ENCODE measurements around the gene UBAC1.
"Not testable (repeated sequence)": the region's sequence is repeated elsewhere in the genome, so short reads cannot be mapped to it uniquely, and the experiment has no call there.

Gene UBAC1

DNA sequence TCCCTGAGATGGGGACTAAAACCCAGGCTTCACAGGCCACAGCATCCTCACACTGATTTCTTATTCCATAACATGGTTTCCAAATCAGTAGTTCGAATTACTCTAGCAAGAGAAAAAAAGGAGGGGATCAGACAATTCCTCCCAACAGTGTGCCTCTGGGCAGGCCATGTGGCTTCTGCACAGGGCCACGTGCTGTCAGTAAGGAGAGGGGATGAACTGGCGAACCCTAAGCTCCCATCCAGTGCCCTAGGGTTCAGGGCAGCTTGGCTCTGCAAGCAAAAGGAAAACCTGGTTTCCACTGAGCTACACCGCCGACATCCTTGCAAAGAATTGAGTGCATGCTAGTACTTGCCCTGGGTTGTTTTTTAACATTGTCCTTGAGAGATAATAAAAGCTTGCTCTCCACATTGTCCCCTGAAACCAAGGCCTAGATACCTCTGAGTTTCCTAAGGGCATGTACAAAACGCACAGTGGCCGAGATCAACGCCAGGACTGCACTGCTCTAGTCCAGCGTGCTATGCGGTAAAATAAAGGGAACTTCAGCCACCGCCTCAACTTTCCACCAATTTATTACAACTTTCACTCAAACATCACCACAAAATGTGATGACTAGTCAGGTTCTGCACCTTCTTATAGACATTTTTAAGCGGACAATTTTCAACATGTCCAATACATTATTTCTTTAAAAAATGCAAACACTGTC lies 58.4 kb downstream of the UBAC1 start:
- DNase-seq (ENCODE audit: low spot score) (no peak), FAIRE-seq (no peak)

DNA sequence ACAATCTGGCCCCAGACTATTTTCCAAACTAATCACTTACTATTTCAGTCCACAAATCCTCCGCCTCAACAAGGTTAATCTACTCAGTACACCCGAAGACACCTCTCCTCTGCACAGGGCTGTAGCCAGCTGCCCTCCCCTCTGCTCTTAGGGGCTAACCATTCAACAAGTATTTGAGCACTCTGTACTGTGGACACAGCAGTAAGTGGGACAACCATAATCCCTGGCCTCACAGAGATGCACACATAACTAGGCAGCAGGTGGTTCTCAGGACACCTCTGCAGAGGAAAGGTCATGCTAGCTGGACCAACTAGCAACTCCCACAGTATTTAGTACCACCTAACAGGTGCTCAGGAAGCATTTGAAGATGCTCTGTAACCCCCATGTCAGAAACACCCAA lies 59.3 kb downstream of the UBAC1 start:
- DNase-seq (ENCODE audit: low spot score), result no peak
- no peak for FAIRE-seq

DNA sequence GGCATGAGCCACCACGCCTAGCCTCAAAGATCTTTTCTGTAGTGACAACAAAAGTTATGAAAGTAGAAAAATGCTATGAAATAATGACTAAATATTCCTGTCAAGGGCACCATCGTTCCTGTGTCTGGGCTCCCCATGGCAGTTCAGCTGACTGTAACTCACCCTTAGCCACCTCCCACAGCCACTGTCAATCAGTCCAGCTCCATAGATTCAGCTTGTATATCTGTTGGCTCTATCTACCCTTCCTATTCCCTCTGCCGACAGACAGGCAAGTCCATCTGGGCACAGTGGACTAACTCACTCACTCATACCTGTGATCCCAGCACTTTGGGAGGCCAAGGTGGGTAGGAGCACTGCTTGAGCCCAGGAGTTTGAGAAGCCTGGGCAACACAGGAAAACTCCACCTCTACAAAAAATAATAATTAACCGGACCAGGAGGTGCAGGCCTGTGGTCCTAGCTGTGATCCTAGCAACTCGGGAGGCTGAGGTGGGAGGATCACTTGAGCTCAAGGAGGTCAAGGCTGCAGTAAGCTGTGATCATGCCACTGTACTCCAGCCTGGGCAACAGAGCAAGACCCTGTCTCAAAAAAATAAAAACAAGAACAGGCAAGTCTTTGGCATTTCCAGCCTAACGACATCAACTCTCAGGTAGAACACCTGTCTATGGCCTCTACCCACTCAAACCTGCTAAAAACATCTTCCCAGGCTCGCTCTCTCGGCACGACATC lies 60.0 kb downstream of the UBAC1 start:
- no peak for FAIRE-seq
- no peak for DNase-seq (ENCODE audit: low spot score)

DNA sequence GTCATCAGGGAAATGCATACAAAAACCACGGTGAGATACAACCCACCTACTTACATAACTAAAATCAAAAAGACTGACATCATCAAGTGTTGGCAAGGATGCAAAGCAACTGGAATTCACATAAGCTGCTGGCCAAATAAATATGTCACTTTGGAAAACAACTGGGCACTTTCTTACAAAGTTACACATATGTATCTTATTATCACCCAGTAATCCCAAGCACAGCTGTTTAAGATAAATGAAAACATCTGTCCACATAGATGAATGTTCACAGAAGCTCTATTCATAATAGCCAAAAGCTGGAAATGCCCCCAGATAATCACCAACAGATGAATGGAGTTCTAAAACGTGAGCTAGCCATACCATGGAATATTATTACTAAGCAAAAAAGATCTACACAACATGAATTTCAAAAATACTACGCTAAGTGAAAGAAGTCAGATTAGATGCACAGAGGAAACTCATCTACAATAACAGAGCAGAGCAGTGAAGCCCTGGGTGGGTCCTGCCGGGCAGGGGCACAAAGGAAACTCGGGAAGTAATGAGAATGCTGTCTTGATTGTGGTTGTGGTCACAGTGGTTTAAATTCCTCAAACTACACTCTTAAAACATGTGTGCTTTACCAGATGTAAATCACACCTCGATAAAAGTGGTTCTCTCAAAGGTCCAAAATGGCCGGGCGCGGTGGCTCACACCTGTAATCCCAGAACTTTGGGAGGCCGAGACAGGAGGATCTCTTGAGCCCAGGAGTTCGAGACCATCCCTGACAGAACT lies 62.4 kb downstream of the UBAC1 start:
- DNase-seq (ENCODE audit: low spot score), result no peak
- FAIRE-seq, result no peak

DNA sequence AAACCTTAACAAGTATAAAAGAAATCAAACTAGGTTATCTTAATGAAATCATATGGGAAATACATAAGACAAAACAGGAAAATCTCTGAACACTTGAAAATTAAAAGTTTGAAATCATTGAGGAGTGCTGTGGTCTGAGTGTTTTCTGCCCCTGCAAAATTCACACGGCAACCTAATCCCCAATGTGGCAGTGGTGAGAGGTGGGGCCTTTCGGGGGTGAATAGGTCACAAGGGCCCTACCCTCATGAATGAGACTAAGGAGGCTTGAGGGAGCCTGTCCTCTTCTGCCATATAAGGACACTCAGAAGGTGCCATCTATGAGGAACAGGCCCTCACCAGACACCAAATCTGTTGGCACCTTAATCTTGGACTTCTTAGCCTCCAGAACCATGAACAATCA lies 64.5 kb downstream of the UBAC1 start:
- no peak for FAIRE-seq
- DNase-seq (ENCODE audit: low spot score), result no peak

DNA sequence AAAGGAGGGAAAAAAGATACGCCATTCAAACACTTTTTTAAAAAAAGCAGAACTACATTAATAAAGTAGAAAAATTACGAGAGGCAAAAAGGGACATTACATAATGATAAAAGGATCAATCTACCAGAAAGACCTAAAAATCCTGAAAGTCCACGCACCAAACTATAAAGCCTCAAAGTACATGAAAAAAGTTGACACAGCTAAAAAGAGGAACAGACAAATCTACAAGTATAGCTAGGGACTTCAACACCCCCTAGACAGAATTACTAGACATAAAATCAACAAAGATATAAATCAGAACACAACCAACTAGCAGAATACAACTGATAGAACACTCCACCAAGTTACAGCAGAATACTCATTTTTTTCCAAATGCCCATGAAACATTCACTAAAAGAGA lies 65.0 kb downstream of the UBAC1 start:
- no peak for FAIRE-seq
- DNase-seq (ENCODE audit: low spot score), result no peak

DNA sequence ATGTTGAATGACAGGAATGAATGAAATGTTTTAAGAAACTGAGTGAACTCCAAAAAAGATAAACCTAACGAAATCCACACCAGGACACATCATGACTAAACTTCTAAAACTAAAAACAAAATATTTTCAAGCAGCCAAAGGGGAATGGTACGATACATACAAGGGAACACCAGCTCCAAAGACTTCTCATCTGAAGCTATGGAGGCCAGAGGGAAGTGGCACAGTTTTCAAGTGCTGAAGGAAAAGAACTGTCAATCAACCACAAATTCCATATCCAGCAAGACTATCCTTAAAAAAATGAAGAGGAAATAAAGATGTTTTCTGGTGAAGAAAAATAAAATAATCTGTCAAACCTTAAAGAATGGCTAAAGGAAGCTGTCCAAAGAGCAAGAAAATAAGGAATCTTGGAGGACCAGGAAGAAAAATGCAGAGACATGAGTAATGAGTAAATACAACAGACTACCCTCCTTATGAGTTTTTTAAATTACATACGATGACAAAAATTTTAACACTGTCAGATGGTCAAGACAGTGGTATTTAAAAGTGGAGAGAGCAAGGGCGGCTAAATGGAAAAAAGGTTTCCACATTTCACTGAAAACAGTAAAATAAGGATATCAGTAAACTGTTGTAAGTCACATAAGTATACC lies 65.8 kb downstream of the UBAC1 start:
- no peak for DNase-seq (ENCODE audit: low spot score)
- FAIRE-seq, result no peak

DNA sequence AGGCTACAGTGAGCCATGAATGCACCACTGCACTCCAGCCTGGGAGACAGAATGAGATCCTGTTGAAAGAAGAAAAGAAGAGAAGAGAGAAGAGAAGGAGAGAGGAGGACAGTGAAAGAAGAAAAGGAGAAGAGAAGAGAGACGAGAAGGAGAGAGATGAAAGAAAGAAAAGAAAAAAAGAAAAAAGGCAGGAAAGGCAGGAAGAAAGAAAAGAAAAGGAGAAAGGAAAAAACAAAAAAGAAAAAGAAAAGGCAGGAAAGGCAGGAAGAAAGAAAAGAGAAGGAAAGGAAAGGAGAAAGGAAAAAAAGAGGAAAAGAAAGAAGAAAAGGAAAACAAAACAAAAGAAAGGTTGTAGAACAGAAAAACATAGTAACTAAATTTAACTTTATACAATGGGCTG lies 68.1 kb downstream of the UBAC1 start:
- DNase-seq (ENCODE audit: low spot score), result no peak
- no peak for FAIRE-seq

DNA sequence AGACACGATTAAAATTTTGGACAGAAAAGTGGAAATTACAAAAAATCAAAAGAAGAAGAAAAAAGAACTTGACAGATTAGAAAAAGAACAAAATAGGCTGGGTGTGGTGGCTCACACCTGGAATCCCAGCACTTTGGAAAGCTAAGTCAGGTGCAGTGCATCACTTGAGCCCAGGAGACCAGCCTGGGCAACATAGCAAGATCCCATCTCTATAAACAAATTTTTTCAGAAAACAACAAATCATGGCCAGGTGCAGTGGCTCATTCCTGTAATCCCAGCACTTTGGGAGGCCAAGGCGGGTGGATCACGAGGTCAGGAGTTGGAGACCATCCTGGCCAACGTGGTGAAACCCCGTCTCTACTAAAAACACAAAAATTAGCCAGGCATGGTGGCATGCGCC lies 68.8 kb downstream of the UBAC1 start:
- not testable (repeated sequence) for DNase-seq (ENCODE audit: low spot score); FAIRE-seq

DNA sequence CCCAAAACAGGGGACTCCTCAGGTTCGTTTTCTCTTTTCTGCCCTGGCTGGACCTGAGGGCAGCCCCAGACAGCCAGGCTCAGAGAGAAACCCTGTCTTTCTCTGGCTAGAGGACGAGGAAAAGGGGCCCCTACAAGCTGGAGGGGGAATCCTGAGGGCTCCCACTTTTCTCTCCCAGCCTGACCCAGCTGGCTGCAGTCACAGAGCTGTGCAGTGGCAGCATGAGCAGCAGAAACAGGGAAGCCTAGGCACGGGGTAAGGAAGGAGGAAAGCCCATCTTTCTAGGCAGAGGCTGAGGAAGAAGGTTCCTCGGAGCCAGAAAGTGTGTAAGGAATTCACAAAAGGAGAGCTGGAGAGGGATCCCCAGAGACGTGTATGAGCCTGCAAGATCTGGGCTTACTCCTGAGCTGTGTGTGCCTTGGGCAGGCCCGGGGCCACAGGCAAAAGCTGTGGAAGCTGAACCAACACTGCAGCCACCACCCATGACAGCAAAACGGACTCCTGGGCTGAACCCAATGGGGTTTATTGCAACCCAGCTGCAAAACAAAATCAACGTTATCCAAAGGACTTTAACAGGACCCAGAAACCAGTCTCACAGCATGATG lies 70.0 kb downstream of the UBAC1 start:
- FAIRE-seq (no peak), DNase-seq (ENCODE audit: low spot score) (no peak)

DNA sequence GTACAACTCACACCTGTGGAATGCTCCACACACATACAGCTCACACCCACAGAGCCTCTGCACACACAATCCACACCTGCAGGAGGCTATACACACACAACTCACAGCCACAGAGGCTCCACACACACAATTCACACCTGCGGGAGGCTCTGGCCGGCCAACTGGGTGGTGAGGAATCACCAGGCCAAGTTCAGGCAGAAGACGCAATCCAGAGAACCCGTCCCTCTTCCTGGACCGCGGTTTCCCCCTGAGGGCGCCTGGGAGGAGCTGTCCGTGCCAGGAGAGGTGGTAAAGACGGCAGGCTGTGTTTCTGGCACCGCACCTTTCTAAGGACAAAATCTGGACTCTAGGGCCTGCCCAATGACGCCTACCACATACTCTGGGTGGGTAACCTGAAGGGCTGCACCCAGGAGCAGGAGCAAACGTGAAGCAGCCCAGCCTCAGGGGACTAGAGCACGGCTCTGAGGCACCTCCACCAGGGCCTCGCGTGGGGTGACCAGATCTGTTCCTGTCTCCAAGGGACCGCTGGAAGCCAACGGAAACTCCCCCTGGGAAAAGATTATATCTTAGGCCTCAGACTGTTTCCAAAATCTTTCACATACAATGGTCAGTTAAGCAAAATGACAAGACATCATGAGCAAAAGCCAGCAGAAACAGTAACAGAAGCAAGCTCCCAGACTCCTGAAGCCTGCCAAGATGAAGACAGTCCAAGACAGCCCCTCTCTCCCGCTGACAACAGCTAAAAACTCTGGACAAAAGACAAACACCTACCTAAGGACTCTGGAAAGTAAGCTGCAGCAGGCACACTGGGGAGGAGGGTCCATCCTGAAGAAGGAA lies 70.8 kb downstream of the UBAC1 start:
- DNase-seq (ENCODE audit: low spot score), result no peak
- FAIRE-seq, result no peak

DNA sequence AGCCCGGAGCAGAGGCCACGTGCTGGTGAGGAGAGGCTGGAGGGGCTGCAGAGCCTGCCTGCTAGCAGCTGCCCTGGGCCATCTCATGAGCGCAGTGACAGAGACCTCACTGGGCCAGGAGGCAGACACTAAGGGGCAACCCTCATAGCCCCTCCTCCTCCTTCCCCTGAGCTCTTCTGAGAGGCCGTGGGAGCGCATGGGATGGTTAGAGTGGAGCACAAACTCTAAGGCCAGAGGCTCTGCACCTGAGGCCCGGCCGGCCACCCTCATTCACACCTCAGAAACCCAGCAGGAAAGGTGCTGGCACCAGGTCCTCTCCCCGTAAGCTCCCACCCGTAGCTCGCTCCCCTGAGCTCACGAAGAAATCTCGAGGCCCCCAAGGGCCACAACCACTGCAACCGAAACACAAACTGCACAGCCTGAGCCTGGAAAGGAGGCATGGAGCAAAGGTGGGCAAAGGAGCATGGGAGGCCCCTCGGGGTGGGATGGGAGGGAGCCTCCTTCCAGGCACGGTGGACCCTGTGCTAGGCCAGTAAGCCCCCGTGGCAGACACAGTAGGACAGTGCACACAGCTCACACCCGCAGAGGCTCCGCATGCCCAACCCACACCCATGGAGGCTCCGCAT lies 71.5 kb downstream of the UBAC1 start:
- DNase-seq (ENCODE audit: low spot score) (no peak), FAIRE-seq (no peak)

DNA sequence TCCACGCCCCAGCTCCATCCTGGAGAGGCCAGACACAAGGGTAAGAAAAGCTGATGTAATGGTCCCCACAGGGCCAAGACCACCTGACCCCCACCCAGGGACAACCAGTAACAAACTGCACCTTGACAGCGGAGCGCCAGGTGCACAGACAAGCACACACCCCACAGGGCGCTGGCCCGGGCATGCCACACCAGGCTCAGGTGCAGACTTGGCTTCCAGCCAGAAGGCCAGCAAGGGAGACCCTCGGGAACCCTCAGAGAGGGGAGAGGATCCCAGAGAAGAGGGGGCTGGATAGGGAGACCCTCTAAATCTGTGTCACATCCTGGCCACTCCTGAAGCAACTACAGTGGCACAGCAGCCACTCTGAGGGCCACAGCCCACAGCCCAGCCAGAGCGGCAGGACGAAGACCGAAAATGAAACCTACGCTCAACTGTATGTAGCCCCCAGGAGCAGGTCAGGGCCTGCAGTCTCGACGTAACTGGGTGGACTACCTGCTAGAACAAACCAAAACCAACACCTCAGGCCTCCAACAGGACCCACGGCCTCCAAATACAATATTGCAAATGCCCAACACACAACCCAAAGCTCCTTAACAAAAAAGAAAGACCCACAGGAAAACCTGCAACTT lies 72.3 kb downstream of the UBAC1 start:
- DNase-seq (ENCODE audit: low spot score) (no peak), FAIRE-seq (no peak)

DNA sequence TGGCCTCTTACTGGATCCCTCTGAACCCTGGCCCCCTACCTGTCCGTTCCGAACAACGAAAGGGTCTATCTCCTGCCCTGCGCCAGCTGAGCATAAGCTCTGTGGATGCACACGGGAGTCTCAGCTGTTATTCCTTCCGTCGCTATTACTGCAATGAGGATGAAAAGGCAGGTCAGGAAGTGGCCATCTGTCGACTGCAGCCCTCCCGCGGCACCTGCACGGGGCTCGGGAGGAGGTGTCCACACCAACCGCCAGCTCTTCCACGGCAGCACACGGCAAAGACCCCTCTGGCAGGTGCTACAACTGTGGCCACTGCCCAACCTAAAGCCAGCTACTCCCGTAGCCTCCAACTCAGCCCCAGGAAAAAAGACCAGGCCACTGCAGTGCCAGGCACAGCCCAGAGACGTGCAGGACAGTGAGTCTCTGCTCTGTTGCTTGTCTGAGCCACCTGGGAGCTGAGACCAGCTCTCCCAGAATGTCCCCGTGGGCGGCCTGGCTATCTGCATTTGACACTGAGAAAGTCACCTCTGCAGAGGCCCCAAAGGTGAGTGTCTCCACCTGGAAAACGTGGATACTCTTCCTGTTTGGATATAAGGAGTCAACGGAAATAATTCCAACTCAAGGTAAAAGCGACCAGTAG lies 72.9 kb downstream of the UBAC1 start:
- no peak for FAIRE-seq

DNA sequence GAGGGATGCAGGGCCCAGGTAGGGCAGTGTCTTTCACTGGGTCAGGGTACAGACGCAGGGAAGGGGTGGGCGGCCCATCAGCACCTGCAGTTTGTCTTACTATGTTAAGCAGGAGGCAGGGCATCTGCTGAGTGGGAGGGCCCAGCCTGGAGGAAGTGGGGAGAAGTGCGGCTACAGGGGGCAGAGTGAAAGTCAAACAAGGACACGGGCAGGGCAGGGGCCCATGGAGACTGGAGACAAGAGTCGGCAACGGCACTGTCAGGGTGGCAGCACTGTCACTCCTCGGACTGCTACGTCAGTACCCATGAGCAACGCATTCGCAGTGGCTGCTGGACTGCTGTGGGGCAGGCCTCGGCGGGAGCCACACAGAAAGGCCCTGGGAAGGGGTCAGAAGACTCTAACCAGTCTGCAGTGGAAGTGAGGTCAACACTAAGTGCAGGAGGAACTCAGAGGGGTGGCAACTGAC lies 73.6 kb downstream of the UBAC1 start:
- FAIRE-seq, result no peak
- no peak for DNase-seq (ENCODE audit: low spot score)

More for the DNA sequence above, 72.9 kb downstream of the UBAC1 start:
- DNase-seq (ENCODE audit: low spot score), result no peak

DNA sequence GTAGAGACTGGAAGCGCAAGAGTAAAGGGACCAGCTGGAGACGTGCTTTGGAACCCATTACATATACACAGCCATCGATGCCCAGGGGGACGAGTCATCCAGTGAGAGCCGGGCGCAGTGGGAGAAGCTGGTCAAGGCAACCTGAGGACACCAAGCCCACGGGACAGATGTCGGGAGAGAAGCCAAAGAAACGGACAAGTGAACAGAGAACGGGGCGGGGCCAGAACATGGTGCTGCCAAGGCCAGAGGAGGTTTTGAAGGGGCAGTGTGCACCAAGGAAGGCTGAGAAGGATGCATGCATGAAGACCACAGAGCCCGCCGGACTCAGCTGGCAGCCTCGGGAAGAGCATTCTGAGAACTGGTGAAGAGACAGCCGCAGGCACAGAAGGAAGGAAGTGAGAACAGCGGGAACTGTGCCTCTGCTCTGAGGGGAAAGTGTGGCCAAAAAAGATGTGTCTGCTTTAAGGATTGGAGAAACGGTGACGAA lies 74.1 kb downstream of the UBAC1 start:
- FAIRE-seq (no peak), DNase-seq (ENCODE audit: low spot score) (no peak)

DNA sequence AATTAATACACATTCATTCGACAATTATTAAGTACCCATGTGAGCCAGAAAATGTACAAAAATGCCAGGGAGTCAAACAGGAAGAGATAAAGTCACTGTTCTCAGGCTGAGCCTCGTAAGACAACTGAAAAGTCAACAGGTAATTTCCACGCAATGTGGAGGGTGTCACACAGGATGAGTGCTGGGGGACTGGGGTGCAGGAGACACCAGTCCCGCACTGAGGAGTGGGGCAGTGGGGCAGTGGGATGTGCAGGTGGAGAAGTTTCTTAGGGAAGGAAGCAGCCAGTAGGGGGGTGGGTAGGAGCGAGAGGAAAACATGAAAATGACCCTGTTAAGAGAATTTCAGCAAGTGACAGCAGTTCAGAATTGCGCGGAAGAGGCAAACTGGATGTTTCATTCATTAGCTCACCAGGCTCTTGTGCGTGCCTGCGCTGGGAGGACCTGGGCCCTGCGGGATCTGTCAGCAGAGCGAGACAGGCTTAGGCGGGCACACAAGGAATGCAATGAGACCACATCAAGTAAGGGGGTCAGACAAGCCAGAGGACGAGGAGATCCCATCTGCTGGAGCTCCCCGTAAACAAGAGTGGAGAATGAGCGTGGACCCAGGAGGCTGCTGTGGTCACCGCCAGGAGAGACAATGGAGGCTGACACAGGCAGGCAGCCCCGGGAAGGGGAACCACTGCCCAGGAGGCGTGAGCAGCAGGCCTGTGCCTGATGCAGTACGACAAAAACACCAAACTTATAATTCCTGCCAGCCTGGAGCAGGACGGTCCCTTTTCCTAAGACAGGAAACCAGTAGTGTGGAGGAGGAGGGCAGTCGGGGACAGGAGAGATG lies 74.8 kb downstream of the UBAC1 start:
- FAIRE-seq (no peak), DNase-seq (ENCODE audit: low spot score) (no peak)

Measured in urothelium cell line (cell line).